Measurements from ENCODE around the gene PHC1. TPM values are rescaled to one million over a fixed set of nuclear protein-coding genes. Genes with fewer than 3 reads are reported as not detected.

The PHC1 gene
- total RNA-seq, 1 donor = 71.4 TPM

Other genes starting within 250 kb of the PHC1 start
- 48.2 TPM for gene RIMKLB, start 216.5 kb upstream of the PHC1 start, total RNA-seq
- under 0.01 TPM for gene A2ML1, start 91.9 kb upstream of the PHC1 start, total RNA-seq
- 195 TPM for gene M6PR, start 35.1 kb downstream of the PHC1 start, total RNA-seq
- 27.7 TPM for gene KLRG1, start 75.0 kb downstream of the PHC1 start, total RNA-seq
- gene A2M, start 201.4 kb downstream of the PHC1 start, total RNA-seq = under 0.01 TPM